AG09319 (cell line): ENCODE results near the gene PXDN.
"Not testable (repeated sequence)": the region's sequence is repeated elsewhere in the genome, so short reads cannot be mapped to it uniquely, and the experiment has no call there.

Experiments used
- DNase-seq: peaks from one replicate; pipeline ENCODE4 v3.0.0-alpha.2; 2010; ENCODE audit warnings: low read depth; ENCODE audit errors: extremely low read depth
- TF ChIP-seq, protein P1 (sequence below): IDR thresholded peaks from 2 replicates; pipeline ENCODE4 v1.5.1; 2011; ENCODE audit warnings: low read depth, mild to moderate bottlenecking, inconsistent platforms, low read length, moderate library complexity

Gene PXDN

DNA sequence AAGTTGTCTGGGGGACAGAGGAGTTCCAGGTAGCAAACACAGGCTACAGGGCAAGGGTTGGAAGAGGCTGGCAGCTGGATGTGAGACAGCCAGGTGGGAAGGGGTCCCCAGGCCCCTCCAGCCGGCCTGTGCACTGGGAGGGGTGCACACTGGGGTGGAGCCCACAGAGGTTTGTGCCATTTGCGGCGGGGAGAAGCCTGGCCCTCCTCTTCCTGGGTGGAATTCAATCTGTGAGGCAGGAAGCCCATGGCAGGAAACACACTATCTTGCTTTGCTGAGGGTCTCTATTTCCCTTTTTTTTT is 63.3 kb downstream of the PXDN start:
- TF ChIP-seq, protein P1, sequence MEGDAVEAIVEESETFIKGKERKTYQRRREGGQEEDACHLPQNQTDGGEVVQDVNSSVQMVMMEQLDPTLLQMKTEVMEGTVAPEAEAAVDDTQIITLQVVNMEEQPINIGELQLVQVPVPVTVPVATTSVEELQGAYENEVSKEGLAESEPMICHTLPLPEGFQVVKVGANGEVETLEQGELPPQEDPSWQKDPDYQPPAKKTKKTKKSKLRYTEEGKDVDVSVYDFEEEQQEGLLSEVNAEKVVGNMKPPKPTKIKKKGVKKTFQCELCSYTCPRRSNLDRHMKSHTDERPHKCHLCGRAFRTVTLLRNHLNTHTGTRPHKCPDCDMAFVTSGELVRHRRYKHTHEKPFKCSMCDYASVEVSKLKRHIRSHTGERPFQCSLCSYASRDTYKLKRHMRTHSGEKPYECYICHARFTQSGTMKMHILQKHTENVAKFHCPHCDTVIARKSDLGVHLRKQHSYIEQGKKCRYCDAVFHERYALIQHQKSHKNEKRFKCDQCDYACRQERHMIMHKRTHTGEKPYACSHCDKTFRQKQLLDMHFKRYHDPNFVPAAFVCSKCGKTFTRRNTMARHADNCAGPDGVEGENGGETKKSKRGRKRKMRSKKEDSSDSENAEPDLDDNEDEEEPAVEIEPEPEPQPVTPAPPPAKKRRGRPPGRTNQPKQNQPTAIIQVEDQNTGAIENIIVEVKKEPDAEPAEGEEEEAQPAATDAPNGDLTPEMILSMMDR: no peak
- no peak for DNase-seq

DNA sequence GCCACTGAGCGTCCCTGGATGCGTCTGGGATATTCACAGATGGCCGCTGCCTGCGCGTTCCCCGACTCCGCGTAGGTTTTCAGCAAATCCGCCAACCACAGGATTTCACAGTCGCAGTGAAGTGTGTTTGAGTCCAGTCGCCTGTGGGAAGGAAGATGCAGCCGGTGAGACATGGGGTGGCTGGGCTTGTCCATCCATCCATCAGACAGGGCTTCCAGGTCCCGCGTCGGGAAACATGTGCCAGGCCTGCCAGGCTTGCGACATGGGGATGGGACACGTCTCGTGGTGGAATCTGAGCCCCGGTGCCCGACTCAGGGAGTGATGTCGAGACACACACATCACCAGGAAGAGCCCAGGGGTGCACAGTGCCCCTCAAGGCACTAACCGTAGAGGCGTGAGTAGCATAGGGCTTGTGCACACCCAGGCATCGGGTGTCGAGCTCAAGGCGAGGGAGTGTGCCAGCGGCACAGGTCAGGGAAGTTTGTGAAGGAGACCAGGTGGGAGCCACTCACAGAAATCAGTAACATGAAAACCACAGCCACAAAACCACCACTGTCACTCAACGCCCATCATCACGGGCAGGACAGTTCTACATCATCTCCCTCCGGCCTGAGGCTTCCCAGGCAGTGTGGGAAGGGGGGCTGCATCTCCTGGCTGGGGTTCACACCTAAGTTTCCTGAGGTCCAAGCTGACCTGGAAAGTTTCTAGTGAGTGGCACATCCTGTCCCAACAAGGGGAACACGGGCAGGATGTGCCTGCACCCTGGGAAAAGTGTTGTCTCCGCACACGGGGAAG is 63.9 kb downstream of the PXDN start:
- TF ChIP-seq, protein P1: no peak
- DNase-seq: no peak

- DNase-seq: not testable (repeated sequence)
These were observed 64.8 kb downstream of the PXDN start for GRCh38 chr2:1679488-1680039.

GRCh38 chr2:1679065-1679464 is 65.2 kb downstream of the PXDN start:
- not testable (repeated sequence) for DNase-seq

DNA sequence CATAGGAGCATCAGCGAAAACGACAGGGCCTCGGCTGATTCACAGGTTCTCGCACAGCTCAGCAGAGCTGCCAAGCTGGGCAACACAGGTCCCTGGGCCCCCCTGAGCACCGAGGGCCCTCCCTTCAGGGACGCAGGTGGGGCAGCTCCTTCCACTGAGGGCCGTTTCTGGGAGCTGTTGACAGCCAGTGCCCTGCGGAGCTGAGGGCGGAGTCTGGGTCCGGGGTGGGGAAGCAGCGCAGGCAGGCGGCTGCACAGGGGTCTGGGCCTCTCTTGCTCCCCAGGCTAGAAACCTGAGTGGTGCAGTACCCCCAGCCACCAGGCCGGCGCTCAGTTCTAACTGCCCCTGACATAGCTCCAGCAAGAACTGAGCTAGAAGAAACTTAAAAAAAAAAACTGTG is 65.7 kb downstream of the PXDN start:
- TF ChIP-seq, protein P1: no peak

GRCh38 chr2:1677821-1678165 is 66.5 kb downstream of the PXDN start:
- DNase-seq: no peak
- TF ChIP-seq, protein P1: no peak

More for the DNA sequence above, 65.7 kb downstream of the PXDN start:
- DNase-seq: no peak

DNA sequence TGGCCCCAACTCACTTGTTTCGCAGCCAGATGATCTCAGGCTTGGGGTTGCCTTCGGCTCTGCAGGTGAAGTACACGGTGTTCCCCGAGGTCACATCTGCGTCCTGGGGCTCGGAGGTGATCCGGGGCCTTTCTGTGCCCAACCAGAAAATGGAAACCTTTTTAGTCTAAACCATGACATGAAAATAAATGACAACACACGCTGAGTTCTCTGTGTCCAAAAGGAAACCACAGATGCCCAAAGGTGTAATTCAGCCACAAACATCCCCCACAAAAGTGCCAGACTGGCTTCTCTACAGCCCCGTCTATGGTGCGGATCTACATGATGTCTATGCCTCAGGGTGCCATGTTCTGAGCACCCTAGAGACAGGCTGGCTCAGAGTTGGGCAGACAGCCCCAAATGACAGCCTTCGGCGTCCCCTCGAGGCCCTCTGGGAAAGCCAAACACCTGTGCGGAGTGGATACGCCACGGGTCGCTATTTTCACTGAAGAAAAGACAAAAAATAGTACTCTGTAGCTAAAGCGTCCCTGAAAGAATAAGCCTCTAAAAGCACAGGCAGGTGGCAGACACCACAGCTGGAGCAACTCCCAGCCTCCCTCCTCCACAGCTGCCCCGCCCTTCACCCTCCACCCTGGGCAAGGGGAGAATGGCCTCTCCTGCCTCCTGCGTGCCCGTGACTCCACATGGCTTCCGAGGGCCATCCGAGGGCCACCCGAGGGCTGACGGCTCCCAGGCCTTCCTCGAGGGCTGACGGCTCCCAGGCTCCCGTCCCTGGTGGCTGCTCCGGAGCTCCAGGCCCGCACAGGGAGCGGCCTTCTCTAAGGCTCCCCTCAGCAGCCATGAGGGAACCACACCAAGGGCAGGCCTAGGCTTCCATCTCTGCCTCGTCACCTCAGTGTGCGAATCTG is 67.1 kb downstream of the PXDN start:
- TF ChIP-seq, protein P1: no peak

More for the DNA sequence above, 67.1 kb downstream of the PXDN start:
- DNase-seq: no peak
